Measurements from ENCODE around the gene TUBB1. TPM values are rescaled to one million over a fixed set of nuclear protein-coding genes. Genes with fewer than 3 reads are reported as not detected.

The TUBB1 gene
- total RNA-seq, 4 donors from 2014 or later, result under 0.01 to 0.83 TPM; not detected in 2

DNA sequence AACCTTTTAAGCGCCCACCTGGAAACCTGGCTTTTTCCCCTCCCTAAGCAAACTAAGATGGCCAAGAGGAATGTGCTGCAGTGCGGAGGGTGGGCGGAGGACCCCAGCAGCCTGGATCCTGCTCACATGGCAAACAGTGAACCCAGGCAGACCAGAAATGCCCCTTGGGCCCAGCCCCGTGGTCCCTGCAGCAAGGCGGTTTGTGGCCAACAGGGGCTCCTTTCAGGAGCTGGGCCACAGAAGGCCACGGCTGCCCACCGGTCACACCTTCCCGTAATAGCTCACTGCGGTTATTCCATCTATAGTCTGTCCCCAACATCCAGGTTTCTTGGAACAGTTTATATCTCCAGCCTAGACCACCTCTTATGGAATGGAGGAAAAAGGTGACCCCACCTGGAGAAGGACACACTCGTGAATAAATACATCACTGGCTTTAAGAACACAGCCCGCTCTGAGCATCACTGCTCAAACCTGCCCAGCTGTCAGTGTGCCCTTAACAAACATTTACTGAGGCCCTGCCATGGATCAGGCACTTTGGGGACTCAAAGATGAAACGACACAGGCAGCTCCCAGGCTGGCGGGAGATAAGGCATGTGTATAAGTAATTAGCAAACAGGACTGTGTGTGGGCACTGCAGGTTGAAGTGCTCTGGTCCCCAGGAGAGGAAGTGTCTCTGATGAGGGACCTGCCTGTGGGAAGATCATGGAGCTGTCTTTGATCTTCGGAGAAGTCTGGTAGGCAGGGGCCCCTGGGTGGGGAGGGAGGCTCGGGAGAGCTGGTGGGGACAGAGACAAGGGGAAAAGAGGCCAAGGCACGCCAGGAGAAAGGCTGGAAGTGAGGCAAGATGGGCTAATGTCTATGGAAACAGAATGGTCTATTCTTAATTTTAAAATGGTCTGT is 3.2 kb upstream of the TUBB1 start:
- H3K4me1 ChIP-seq, result peaks cover 4 to 20% (median 9%) of the 10 kb centered on the region in 4 donors
- 80% methylated on average over 16 of the region's 16 CpGs for WGBS
- intact Hi-C loops (cut with DNase I), result no loop called here
- no peak overlapping the region for H3K27ac ChIP-seq (replicated peaks in 1 of 4)
- TF ChIP-seq POLR2AphosphoS5 (IDR thresholded peaks at IDR 0.05), result no peak
- H3K4me3 ChIP-seq, result no peak overlapping the region
- H3K9me3 ChIP-seq, result no peaks in the 10 kb centered on the region
- DNase-seq (ENCODE audit: extremely low spot score), result no peak
- no peaks in the 10 kb centered on the region for H3K27me3 ChIP-seq
- H3K36me3 ChIP-seq, result peaks cover 0 to 3% (median 0%) of the 10 kb centered on the region in 4 donors

DNA sequence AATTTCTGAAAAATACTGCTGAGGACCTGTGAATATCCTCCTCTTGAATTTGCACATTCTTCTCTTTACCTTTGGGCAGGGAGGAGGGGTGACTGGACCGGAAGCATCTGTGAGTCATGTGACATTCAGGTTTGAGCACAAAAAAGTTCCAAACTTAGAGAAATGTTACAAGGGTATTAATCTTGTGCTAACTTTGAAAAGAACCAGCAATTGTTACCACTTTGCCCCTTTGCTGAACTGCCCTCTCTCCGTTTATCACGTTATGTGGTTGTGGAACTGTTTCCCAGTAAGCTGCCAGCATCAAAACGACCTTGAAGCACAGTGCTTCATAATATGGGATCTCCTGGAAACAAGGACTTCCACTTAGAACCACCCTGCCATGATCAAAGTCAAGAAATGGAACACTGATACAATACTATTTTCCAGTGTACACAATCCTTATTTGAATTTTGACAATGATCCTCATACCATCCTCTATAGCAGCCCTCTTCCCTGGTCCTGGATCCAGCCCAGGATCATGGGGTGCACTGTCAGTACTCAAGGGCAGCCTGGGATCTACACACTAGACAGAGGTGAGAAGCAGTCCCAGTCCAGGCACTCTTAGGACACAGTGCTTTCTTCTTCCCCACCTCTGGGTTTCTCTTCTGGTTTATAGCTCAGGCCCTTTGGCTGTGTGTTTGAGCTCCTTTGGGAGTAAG is 2.3 kb upstream of the TUBB1 start:
- Histone ChIP-seq H3K27me3 (no peaks in the 10 kb centered on the region), H3K9me3 (no peaks in the 10 kb centered on the region), H3K27ac (replicated peaks in 1 of 4) (no peak overlapping the region), H3K36me3 (peaks cover 0 to 4% (median under 1%) of the 10 kb centered on the region in 4 donors), H3K4me1 (peaks cover 4 to 12% (median 11%) of the 10 kb centered on the region in 4 donors), H3K4me3 (no peak overlapping the region)
- TF ChIP-seq POLR2AphosphoS5 (IDR thresholded peaks at IDR 0.05) (no peak), EP300 (IDR thresholded peaks at IDR 0.05) (no peak)
- TF ChIP-seq, protein P1, sequence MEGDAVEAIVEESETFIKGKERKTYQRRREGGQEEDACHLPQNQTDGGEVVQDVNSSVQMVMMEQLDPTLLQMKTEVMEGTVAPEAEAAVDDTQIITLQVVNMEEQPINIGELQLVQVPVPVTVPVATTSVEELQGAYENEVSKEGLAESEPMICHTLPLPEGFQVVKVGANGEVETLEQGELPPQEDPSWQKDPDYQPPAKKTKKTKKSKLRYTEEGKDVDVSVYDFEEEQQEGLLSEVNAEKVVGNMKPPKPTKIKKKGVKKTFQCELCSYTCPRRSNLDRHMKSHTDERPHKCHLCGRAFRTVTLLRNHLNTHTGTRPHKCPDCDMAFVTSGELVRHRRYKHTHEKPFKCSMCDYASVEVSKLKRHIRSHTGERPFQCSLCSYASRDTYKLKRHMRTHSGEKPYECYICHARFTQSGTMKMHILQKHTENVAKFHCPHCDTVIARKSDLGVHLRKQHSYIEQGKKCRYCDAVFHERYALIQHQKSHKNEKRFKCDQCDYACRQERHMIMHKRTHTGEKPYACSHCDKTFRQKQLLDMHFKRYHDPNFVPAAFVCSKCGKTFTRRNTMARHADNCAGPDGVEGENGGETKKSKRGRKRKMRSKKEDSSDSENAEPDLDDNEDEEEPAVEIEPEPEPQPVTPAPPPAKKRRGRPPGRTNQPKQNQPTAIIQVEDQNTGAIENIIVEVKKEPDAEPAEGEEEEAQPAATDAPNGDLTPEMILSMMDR (IDR thresholded peaks at IDR 0.05), result no peak
- no peak for DNase-seq (ENCODE audit: extremely low spot score)
- intact Hi-C loops (cut with DNase I), result no loop called here
- WGBS, result 57% methylated on average over 4 of the region's 4 CpGs

DNA sequence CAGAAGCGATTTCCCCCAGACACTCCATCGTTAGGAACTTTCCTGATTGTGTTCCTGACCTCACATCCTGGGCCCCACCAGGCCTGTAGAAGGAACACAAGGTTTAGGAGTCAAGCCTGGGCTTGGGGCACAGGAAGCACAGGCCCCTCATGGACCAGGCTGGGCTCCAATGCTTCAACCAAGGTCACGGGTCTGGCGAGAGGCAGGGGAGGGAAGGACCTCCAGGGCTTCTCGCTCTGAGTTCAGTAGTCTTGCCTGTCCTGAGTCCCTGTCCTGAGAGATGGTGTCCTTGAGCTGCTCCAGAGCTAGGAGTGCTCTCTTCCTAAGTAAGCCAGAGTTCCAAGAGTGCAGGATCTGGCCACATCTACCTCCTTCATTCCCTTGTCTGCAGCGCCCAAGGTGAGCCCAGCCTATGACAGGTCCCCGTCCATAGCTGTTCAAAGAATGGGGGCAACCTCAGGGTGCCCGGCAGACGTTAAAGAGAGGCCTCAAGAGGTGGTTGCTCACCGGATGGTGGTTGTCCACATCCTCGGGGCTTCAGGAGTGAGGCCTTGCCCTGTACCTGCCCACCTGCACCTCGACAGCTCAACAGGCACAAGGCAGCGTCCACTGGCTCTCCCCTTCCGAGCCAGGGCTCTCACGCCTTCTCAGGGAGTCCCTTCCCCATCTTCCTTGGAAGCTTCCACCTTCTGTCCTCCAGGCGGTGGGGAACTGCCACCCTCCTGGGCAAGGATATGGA is 1.6 kb upstream of the TUBB1 start:
- no peaks in the 10 kb centered on the region for H3K27me3 ChIP-seq
- 92% methylated on average over 9 of the region's 16 CpGs for WGBS
- no peaks in the 10 kb centered on the region for H3K9me3 ChIP-seq
- no peak for DNase-seq (ENCODE audit: extremely low spot score)
- H3K27ac ChIP-seq (replicated peaks in 1 of 4), result no peak overlapping the region
- TF ChIP-seq POLR2A (IDR thresholded peaks at IDR 0.05; ENCODE audit: low read depth), result no peak
- no peak for TF ChIP-seq EP300 (IDR thresholded peaks at IDR 0.05)
- TF ChIP-seq, protein P1 (IDR thresholded peaks at IDR 0.05), result no peak
- TF ChIP-seq POLR2AphosphoS5 (IDR thresholded peaks at IDR 0.05), result no peak
- H3K4me3 ChIP-seq, result no peak overlapping the region
- intact Hi-C loops (cut with DNase I), result no loop called here
- peaks cover under 1 to 11% (median 4%) of the 10 kb centered on the region in 4 donors for H3K36me3 ChIP-seq
- peaks cover 4 to 12% (median 11%) of the 10 kb centered on the region in 4 donors for H3K4me1 ChIP-seq

DNA sequence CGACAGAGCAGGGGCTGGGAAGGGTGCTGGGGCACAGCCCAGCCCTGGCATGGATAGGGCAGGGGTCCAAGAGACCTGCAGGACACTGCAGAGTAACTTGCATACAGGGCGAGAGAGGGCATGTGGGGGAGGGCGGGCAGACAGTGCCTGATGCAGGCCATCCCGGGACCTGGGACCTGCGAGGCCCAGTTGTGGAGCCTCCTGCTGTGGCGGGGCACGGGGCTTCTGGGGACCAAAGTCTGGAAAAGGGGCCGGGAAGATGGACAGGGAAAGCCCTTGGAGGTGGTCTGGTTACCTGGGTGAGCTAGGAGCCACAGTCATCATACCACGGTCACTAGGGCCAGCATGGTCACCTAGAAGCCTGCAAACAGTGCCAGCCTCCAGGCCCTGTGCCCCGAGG is 412 bp upstream of the TUBB1 start:
- H3K27ac ChIP-seq (replicated peaks in 1 of 4), result no peak overlapping the region
- H3K36me3 ChIP-seq, result peaks cover 5 to 20% (median 15%) of the 10 kb centered on the region in 4 donors
- WGBS, result 95% methylated on average over 10 of the region's 10 CpGs
- H3K27me3 ChIP-seq, result no peaks in the 10 kb centered on the region
- intact Hi-C loops (cut with DNase I), result no loop called here
- TF ChIP-seq POLR2AphosphoS5 (IDR thresholded peaks at IDR 0.05) (no peak), POLR2A (IDR thresholded peaks at IDR 0.05; ENCODE audit: low read depth) (no peak), EP300 (IDR thresholded peaks at IDR 0.05) (no peak)
- TF ChIP-seq, protein P1 (IDR thresholded peaks at IDR 0.05), result no peak
- H3K9me3 ChIP-seq, result no peaks in the 10 kb centered on the region
- DNase-seq (ENCODE audit: extremely low spot score), result no peak
- no peak overlapping the region for H3K4me3 ChIP-seq
- peaks cover 4 to 12% (median 11%) of the 10 kb centered on the region in 4 donors for H3K4me1 ChIP-seq
